MCF 10A (cell line): ENCODE results near the gene SRP9. TPM values are rescaled to one million over a fixed set of nuclear protein-coding genes. Genes with fewer than 3 reads are reported as not detected.

ENCODE experiments used
- BruUV-seq: library from RNA; stranded (reverse); fragments of 400-500 nt; replicated peaks from 2 replicates; lab custom pipeline; 2021; lab: Mats Ljungman, UMichigan
- CTCF ChIA-PET: fragments of 300-600 bp; sonication (Branson Sonifier 250); formaldehyde crosslinking; extraction: SDS; loops from one replicate; lab custom pipeline; 2021; ENCODE audit warnings: antibody characterized with exemption, inconsistent platforms; lab: Yijun Ruan, JAX
- POLR2A ChIA-PET: fragments of 300-600, 350-650 bp; sonication (Branson Sonifier 250); formaldehyde crosslinking; extraction: SDS; loops from one replicate; lab custom pipeline; 2020; ENCODE audit warnings: antibody characterized with exemption, inconsistent platforms; lab: Yijun Ruan, JAX
- DNase-seq: peaks from one replicate; pipeline ENCODE4 v3.0.0-alpha.2; 2018; ENCODE audit not compliant: unreplicated experiment
- H3K27ac Mint-ChIP-seq: one replicate; pipeline ENCODE4 v1.8.0; 2022; ENCODE audit warnings: mild to moderate bottlenecking, low read depth, mixed read lengths; ENCODE audit not compliant: unreplicated experiment
- H3K27me3 Mint-ChIP-seq: one replicate; pipeline ENCODE4 v1.8.0; 2022; ENCODE audit warnings: mixed read lengths; ENCODE audit not compliant: insufficient read depth, unreplicated experiment
- H3K36me3 Mint-ChIP-seq: one replicate; pipeline ENCODE4 v1.8.0; 2022; ENCODE audit warnings: mild to moderate bottlenecking, moderate library complexity, mixed read lengths; ENCODE audit not compliant: insufficient read depth, unreplicated experiment
- H3K4me1 Mint-ChIP-seq: one replicate; pipeline ENCODE4 v1.8.0; 2022; ENCODE audit warnings: mixed read lengths; ENCODE audit not compliant: insufficient read depth, unreplicated experiment
- H3K4me3 Mint-ChIP-seq: one replicate; pipeline ENCODE4 v1.8.0; 2022; ENCODE audit warnings: mild to moderate bottlenecking, moderate library complexity, mixed read lengths; ENCODE audit not compliant: unreplicated experiment
- H3K9me3 Mint-ChIP-seq: one replicate; pipeline ENCODE4 v1.8.0; 2022; ENCODE audit warnings: mixed read lengths; ENCODE audit not compliant: unreplicated experiment
- CTCF ChIP-seq: fragments of 200-600 bp; IDR thresholded peaks from one replicate; pipeline ENCODE4 v1.8.0; 2022; ENCODE audit warnings: antibody characterized with exemption, mild to moderate bottlenecking; ENCODE audit not compliant: unreplicated experiment
- intact Hi-C: fragments of 100-400 bp; cut with micrococcal nuclease; formaldehyde crosslinking; loops from 2 replicates; pipeline ENCODE4 v1.14.1; 2022
- total RNA-seq: library from RNA; stranded (reverse); gene quantifications from 2 replicates; pipeline ENCODE4 v1.2.3, GENCODE V29; 2022

The SRP9 gene
- total RNA-seq, 1 experiment from 2014 or later: 417 TPM

- Mint-ChIP-seq H3K4me3 (peak overlapping the region; percentile 6), H3K4me1 (peaks cover 44% of the 10 kb centered on the region)
- BruUV-seq: no TSS peak
Measured at GRCh38 chr1:225820522-225821120, 43.0 kb downstream of the SRP9 start.

GRCh38 chr1:225822655-225823403 lies 45.2 kb downstream of the SRP9 start:
- ChIA-PET POLR2A (interaction anchor here (0.8 to 2.7 kb wide), 8 partner anchors 10 to 171 kb away, joined by 3 to 15 read pairs (median 4); partner anchors contain the start of genes EPHX1, PYCR2 and SRP9), CTCF (interaction anchor here (0.6 to 2.7 kb wide), 11 partner anchors 11 to 373 kb away, joined by 3 to 21 read pairs (median 4); partner anchors contain the start of gene SRP9)
- H3K9me3 Mint-ChIP-seq: no peaks in the 10 kb centered on the region
- no TSS peak for BruUV-seq
- peaks cover 43% of the 10 kb centered on the region for H3K4me1 Mint-ChIP-seq
- no peak overlapping the region for H3K4me3 Mint-ChIP-seq
- no peak for DNase-seq
- intact Hi-C loops: no loop called here
- peaks cover 14% of the 10 kb centered on the region for H3K36me3 Mint-ChIP-seq
- H3K27ac Mint-ChIP-seq: no peak overlapping the region
- H3K27me3 Mint-ChIP-seq: no peaks in the 10 kb centered on the region
- no peak for TF ChIP-seq CTCF

More at GRCh38 chr1:225820522-225821120, 43.0 kb downstream of the SRP9 start:
- Mint-ChIP-seq H3K27me3 (no peaks in the 10 kb centered on the region), H3K27ac (peak overlapping the region; percentile 39), H3K36me3 (peaks cover 9% of the 10 kb centered on the region), H3K9me3 (no peaks in the 10 kb centered on the region)
- ChIA-PET POLR2A (interaction anchor here (0.8 to 6.0 kb wide), 12 partner anchors 10 to 394 kb away, joined by 3 to 85 read pairs (median 4); partner anchors contain the start of genes EPHX1, PYCR2, SRP9 and TMEM63A), CTCF (interaction anchor here (0.6 to 4.8 kb wide), 13 partner anchors 9 to 604 kb away, joined by 3 to 33 read pairs (median 5); partner anchors contain the start of genes EPHX1 and SRP9)
- DNase-seq: peak; percentile 64
- intact Hi-C loops: no loop called here
- TF ChIP-seq CTCF: no peak

DNA sequence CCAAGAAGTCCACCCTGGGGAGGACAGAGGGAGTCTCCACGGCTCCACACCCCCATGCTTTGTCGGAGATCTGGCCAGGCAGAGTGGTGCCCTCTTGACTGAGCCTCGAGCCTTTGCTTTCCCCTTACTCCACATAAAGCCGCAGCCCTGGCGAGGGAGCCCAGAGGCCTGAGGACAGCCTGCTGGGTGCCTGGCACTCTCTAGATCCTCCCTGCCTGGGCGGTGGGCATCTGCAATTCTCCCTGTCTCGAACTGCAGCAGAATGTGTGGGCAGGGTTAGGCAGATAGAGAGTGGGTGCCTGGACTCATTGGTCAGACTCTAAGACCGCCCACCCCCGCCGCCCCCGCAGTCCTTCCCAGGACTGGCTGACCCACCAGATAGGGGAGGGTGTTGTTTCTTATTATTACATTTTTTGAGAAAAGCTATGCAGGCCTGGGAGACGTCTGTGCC lies 46.2 kb downstream of the SRP9 start:
- H3K36me3 Mint-ChIP-seq: peaks cover 14% of the 10 kb centered on the region
- TF ChIP-seq CTCF: no peak

More for the DNA sequence above, 46.2 kb downstream of the SRP9 start:
- BruUV-seq: no TSS peak
- POLR2A ChIA-PET: interaction anchor here (0.8 to 2.7 kb wide), 2 partner anchors 12 to 14 kb away, joined by 3 to 15 read pairs; partner anchors contain the start of gene EPHX1
- CTCF ChIA-PET: interaction anchor here (0.6 to 2.7 kb wide), 5 partner anchors 12 to 268 kb away, joined by 3 to 21 read pairs (median 4); partner anchors contain the start of gene SRP9
- no peak overlapping the region for H3K4me3 Mint-ChIP-seq
- no peaks in the 10 kb centered on the region for H3K27me3 Mint-ChIP-seq
- no peak overlapping the region for H3K27ac Mint-ChIP-seq
- intact Hi-C loops: no loop called here
- no peaks in the 10 kb centered on the region for H3K9me3 Mint-ChIP-seq
- DNase-seq: no peak
- peaks cover 36% of the 10 kb centered on the region for H3K4me1 Mint-ChIP-seq
